A549 treated with CpdA at 1 μM for 4 hours (cell line): ENCODE measurements around the gene SMAGP. TPM values are rescaled to one million over a fixed set of nuclear protein-coding genes. Genes with fewer than 3 reads are reported as not detected.

Source experiments
- total RNA-seq: library from RNA; stranded (reverse); fragments of 200-300 nt; extraction: Qiagen RNA extraction; gene quantifications from 5 replicates; pipeline ENCODE4 v1.2.3, GENCODE V29; 2022; ENCODE audit warnings: low read depth

The SMAGP gene, protein sequence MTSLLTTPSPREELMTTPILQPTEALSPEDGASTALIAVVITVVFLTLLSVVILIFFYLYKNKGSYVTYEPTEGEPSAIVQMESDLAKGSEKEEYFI
- total RNA-seq, result 17.5 to 25.7 TPM (median 21.5 TPM) in 5 replicates

DNA sequence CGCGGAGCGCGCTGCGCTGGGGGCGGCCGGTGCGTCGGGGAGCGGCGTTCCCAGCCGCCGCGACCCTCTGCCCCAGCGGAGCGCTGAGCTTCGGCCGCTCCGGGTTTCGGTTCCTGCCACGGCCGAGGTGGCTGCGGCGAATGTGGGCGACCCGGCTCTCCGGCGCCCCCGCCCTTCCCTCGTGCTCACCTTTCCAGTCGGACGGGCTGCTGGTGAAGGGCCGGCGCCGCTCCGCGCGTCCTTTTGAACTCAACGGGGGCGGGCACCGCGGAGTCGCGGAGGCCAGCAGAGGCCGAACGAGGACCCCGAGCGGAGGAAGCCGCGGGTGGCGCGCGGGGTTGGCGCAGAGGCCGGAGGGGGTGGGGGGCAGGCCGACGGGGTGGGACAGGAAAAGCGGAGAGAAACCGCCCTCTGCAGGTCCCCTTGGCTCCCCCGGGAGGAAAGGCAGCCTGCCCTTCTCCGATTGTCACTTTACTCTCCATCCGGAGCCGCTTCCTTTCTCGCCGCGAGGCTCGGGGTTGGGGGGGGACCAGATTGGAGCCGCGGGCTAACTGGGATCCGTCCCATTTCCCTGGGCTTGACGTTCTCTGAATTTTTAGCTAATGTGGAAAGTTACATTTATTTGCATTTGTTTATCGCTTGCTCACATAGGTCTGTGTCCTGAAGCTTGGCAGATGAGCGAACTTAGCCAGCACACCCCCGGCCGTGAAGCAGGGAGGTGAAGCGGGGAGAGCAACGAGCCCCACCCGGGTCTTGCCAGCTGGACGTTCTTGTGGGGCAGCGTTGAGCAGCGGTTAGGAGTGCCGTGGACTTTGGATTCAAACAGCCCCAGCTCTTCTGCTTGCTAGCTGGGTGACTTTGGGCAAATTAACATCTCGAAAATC is at the start of gene SMAGP:
Gene SMAGP, minus strand, starts transcription at position 349 of the 884 bp plus-strand sequence. CDS start 1,137 bp downstream, outside the sequence.

DNA sequence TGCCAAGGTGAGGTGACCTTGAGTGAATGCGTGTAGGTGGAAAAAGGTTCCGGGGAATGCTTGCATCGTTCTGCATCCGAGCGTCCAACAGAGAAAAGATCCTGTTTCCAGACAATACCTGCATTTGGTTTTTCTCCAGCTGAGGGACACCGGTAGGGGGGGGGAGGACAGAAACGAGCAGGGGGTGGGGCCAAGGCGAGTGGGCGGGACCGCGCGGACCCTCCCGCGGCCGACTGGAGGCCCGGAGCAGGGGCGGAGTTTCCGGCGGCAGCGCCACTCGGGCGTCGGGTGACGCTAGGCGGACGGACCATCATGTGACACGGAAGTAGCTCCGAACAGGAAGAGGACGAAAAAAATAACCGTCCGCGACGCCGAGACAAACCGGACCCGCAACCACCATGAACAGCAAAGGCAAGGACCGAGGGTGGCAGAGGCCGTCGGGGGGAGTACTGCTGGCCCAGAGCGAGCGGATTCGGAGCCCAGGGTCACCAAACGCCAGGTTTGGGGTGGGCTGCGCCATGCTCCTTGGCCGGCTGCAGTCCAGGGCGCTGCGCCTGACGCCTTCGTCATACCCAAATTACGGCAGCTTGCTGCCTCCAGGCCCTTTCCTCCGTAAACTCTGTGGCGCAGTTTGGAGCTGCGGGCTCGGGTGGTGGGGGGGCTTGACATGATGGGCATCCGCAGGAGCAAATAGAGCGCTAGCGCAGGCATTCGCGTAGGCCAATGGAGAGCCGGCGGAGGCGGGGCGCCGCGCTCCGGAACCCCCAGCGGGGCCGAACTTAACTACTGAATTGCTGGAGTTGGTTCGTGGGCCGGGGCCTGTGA is 31.5 kb downstream of the SMAGP start, which contains the start of gene DAZAP2:
Gene DAZAP2, plus strand, starts transcription at position 317 of the 825 bp plus-strand sequence. Its CDS starts 82 bp downstream, at position 399.

DNA sequence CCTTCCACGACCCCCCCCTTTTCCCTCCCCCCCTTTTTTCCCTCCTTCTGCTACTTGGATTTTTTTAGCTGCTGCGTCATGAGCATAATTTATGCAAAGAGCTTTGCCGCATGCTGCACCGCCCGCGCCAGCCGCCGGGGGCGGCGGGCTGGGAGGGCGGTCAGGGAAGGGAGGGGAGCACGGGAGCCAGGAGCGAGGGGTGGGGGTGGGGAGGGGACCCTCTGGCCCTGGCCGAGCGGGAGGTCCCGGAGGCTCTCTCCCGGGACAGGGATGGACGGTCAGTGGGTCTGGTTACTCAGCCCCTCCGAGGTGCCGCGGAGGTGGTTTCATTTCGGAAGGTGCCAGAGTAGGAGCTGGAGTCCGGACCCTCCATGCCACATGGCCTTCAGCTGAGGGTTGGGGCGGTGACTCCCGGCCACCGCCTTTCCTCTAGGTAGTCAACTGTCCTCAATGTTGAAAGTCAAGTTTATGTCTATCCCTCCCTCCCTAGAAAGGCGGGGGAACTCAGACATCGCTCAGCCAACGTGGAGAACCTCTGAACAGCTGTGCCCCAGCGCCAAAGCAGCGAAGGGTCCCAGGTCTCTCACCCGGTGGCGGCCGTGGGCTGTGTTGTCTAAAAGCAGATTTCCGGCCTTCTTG is 52.1 kb downstream of the SMAGP start, which contains the start of gene POU6F1:
Gene POU6F1, minus strand, starts transcription at position 95 of the 639 bp plus-strand sequence. CDS start 11,226 bp downstream, outside the sequence.

Other genes with a start within 250 kb of the SMAGP start
- 18.8 to 27.1 TPM (median 25.3 TPM) in 5 replicates for gene SLC11A2, start 244.0 kb downstream of the SMAGP start, total RNA-seq
- gene LETMD1, start 222.1 kb downstream of the SMAGP start, total RNA-seq, result 23.3 to 35.2 TPM (median 25.5 TPM) in 5 replicates
- 10.5 to 14.3 TPM (median 13.1 TPM) in 5 replicates for gene CSRNP2, start 186.8 kb downstream of the SMAGP start, total RNA-seq
- 20.1 to 23.8 TPM (median 21.0 TPM) in 5 replicates for gene TFCP2, start 97.3 kb downstream of the SMAGP start, total RNA-seq
- gene POU6F1, start 52.4 kb downstream of the SMAGP start, total RNA-seq, result 1.2 to 2.8 TPM (median 1.9 TPM) in 5 replicates
- gene DAZAP2, start 31.6 kb downstream of the SMAGP start, total RNA-seq, result 328 to 395 TPM (median 337 TPM) in 5 replicates
- 0.07 to 0.09 TPM in 2 of 5 replicates, not detected in the others for gene BIN2, start 53.8 kb upstream of the SMAGP start, total RNA-seq
- not detected in 5 replicates for gene CELA1, start 76.3 kb upstream of the SMAGP start, total RNA-seq
- gene GALNT6, start 121.0 kb upstream of the SMAGP start, total RNA-seq, result 2.6 to 5.0 TPM (median 3.0 TPM) in 5 replicates
- gene SLC4A8, start 154.4 kb upstream of the SMAGP start, total RNA-seq, result 1.1 to 2.3 TPM (median 1.2 TPM) in 5 replicates